Hepatocyte (in vitro differentiated cells): ENCODE measurements around the gene LRRC40. TPM values are rescaled to one million over a fixed set of nuclear protein-coding genes. Genes with fewer than 3 reads are reported as not detected.

Experiments
- DNase-seq: peaks from one replicate; pipeline ENCODE4 v3.0.0-alpha.2; 2016; ENCODE audit warnings: low spot score
- H2AFZ ChIP-seq: fragments of 200-600 bp; sonication (generic); 2 replicates; pipeline ENCODE4 v1.6.0; 2016; ENCODE audit warnings: antibody characterized with exemption, mild to moderate bottlenecking
- H3K27ac ChIP-seq: fragments of 200-600 bp; sonication (generic); 2 replicates; pipeline ENCODE4 v1.5.1; 2016; ENCODE audit warnings: mild to moderate bottlenecking
- H3K27me3 ChIP-seq: fragments of 200-600 bp; sonication (generic); 2 replicates; pipeline ENCODE4 v1.6.1; 2016
- H3K36me3 ChIP-seq: fragments of 200-600 bp; sonication (generic); replicated peaks from 2 replicates; pipeline ENCODE4 v1.5.1; 2016; ENCODE audit warnings: low read depth; ENCODE audit not compliant: insufficient read depth
- H3K4me1 ChIP-seq: fragments of 200-600 bp; sonication (generic); 2 replicates; pipeline ENCODE4 v1.5.1; 2016; ENCODE audit warnings: mild to moderate bottlenecking, moderate library complexity; ENCODE audit not compliant: insufficient read depth
- H3K4me2 ChIP-seq: fragments of 200-600 bp; sonication (generic); 2 replicates; pipeline ENCODE4 v1.6.0; 2016
- H3K4me3 ChIP-seq: fragments of 200-600 bp; sonication (generic); 2 replicates; pipeline ENCODE4 v1.5.1; 2016; ENCODE audit warnings: mild to moderate bottlenecking
- H3K79me2 ChIP-seq: fragments of 200-600 bp; sonication (generic); 2 replicates; pipeline ENCODE4 v1.6.0; 2017; ENCODE audit warnings: mild to moderate bottlenecking
- H3K9me2 ChIP-seq: fragments of 200-600 bp; sonication (generic); replicated peaks from 2 replicates; pipeline ENCODE4 v1.6.0; 2017; ENCODE audit warnings: mild to moderate bottlenecking; ENCODE audit not compliant: insufficient read depth
- H3K9me3 ChIP-seq: fragments of 200-600 bp; sonication (generic); 2 replicates; pipeline ENCODE4 v1.5.1; 2016; ENCODE audit warnings: low read depth, mild to moderate bottlenecking
- H4K20me1 ChIP-seq: fragments of 200-600 bp; sonication (generic); 2 replicates; pipeline ENCODE4 v1.6.0; 2016; ENCODE audit warnings: mild to moderate bottlenecking; ENCODE audit not compliant: insufficient read depth, poor library complexity, severe bottlenecking
- CTCF ChIP-seq: fragments of 200-600 bp; sonication (generic); IDR thresholded peaks from 2 replicates; pipeline ENCODE4 v1.5.1; 2016; ENCODE audit warnings: antibody characterized with exemption, mild to moderate bottlenecking; ENCODE audit not compliant: poor library complexity
- EZH2 ChIP-seq: fragments of 200-600 bp; sonication (generic); IDR thresholded peaks from 2 replicates; pipeline ENCODE4 v1.6.1; 2016; ENCODE audit warnings: antibody characterized with exemption, mild to moderate bottlenecking, borderline replicate concordance
- EZH2phosphoT487 ChIP-seq: fragments of 200-600 bp; sonication (generic); IDR thresholded peaks from one replicate; pipeline ENCODE4 v1.6.1; 2018; ENCODE audit warnings: antibody characterized with exemption, mild to moderate bottlenecking, low read depth, moderate library complexity; ENCODE audit not compliant: unreplicated experiment, severe bottlenecking
- WGBS: methylation state at CpG from one replicate; pipeline ENCODE4 v1.1.6; 2016; ENCODE audit warnings: low lambda C conversion rate; ENCODE audit errors: missing lambda C conversion rate; 5-methylcytosine and 5-hydroxymethylcytosine counted together
- polyA plus RNA-seq: library from polyadenylated mRNA; unstranded; fragments of >200 nt; fragmentation: Nextera tagmentation; extraction: Ambion mirVana; gene quantifications from 2 replicates; pipeline ENCODE4 v1.2.1, GENCODE V29; 2016
- total RNA-seq: library from RNA; depleted of rRNA; stranded (reverse); fragments of >200 nt; gene quantifications from 2 replicates; pipeline ENCODE4 v1.2.3, GENCODE V29; 2014

The LRRC40 gene
- total and polyA plus RNA-seq, 2 experiments from 2014 or later: 9.7 to 24.4 TPM

DNA sequence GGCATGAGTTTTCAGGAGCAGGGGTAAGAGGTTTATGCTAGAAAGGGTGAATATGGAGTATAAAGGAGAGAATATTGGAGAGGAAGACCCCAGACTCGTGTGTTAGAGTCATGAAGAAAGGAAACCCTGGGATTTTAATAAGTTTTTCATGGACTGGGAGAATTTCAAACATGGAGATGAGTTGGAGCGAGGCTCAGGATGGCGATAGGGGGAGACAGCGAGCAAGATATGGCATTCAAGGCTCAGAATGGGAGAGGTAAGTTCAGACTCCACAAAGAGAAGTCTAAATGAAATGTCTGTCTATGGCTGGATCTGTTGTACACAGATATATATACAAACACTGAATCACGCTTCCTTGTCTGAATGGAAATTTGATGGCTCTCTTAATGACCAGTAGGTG, 92.5 kb downstream of the LRRC40 start:
- Histone ChIP-seq H3K4me3 (no peak overlapping the region), H2AFZ (no peak overlapping the region), H4K20me1 (no peaks in the 10 kb centered on the region), H3K9me3 (no peaks in the 10 kb centered on the region), H3K36me3 (no peaks in the 10 kb centered on the region), H3K9me2 (no peaks in the 10 kb centered on the region), H3K27ac (no peak overlapping the region), H3K27me3 (no peaks in the 10 kb centered on the region), H3K79me2 (no peaks in the 10 kb centered on the region), H3K4me1 (no peaks in the 10 kb centered on the region), H3K4me2 (no peak overlapping the region)
- 76% methylated on average over 5 of the region's 5 CpGs for WGBS
- TF ChIP-seq CTCF: no peak
- TF ChIP-seq EZH2phosphoT487: no peak
- no peak for TF ChIP-seq EZH2
- no peak for DNase-seq

DNA sequence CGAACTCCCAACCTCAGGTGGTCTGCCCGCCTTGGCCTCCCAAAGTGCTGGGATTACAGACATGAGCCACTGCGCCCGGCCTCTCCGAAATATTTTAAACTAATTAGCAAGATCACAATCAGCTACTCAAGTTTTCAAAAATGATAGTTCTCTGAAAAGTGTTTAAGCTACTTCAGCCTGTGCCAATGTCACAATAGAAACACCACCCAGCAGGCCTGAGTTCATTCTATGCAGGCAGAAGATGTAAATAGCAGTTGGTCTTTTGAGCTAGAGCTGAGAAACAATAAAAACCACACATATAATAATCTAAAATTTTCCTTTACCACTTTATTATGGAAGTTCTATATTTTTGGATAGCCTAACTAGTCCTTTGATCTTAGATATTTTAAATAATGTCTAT, 96.1 kb downstream of the LRRC40 start:
- Histone ChIP-seq H3K4me2 (no peak overlapping the region), H3K79me2 (no peaks in the 10 kb centered on the region), H4K20me1 (no peaks in the 10 kb centered on the region), H3K27me3 (no peaks in the 10 kb centered on the region), H3K9me3 (peaks cover 2% of the 10 kb centered on the region), H3K27ac (no peak overlapping the region), H2AFZ (no peak overlapping the region), H3K36me3 (no peaks in the 10 kb centered on the region), H3K4me1 (no peaks in the 10 kb centered on the region), H3K9me2 (no peaks in the 10 kb centered on the region), H3K4me3 (no peak overlapping the region)
- TF ChIP-seq EZH2 (no peak), EZH2phosphoT487 (no peak), CTCF (no peak)
- no peak for DNase-seq
- WGBS: 91% methylated on average over 5 of the region's 5 CpGs

- no peak overlapping the region for H3K4me3 ChIP-seq
- no peaks in the 10 kb centered on the region for H4K20me1 ChIP-seq
- H3K4me2 ChIP-seq: no peak overlapping the region
- no peaks in the 10 kb centered on the region for H3K4me1 ChIP-seq
- H3K27me3 ChIP-seq: no peaks in the 10 kb centered on the region
- no peaks in the 10 kb centered on the region for H3K79me2 ChIP-seq
- peaks cover 2% of the 10 kb centered on the region for H3K9me3 ChIP-seq
- no peak overlapping the region for H3K27ac ChIP-seq
- no peak for TF ChIP-seq CTCF
- no peak for TF ChIP-seq EZH2phosphoT487
- no peak for TF ChIP-seq EZH2
- no peak overlapping the region for H2AFZ ChIP-seq
- WGBS: 90% methylated on average over 1 of the region's 1 CpG
- no peak for DNase-seq
- H3K9me2 ChIP-seq: no peaks in the 10 kb centered on the region
- no peaks in the 10 kb centered on the region for H3K36me3 ChIP-seq
Observed at GRCh38 chr1:70103770-70104169, 101.6 kb downstream of the LRRC40 start.

DNA sequence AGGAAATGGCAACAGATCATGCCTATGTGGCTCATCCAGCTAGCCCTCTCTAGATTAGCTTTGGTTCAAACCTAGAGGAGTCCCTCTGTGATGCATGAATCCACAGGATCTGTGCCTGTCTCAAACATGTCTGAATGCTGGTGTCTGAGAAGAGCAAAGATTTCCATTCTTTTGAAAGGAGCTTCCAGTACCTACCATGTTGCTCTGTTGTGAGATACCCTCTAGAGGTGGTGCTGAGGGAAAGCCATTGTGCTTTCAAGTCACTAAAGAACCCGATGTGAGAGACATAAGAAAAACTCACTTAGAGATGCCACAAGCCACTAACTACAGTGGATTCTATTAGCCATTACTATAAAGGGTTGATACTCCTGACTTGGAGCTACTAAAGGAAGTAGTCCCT, 103.6 kb downstream of the LRRC40 start:
- peaks cover 2% of the 10 kb centered on the region for H3K9me3 ChIP-seq
- H4K20me1 ChIP-seq: no peaks in the 10 kb centered on the region
- no peak overlapping the region for H3K4me3 ChIP-seq
- H3K4me1 ChIP-seq: no peaks in the 10 kb centered on the region
- H3K36me3 ChIP-seq: no peaks in the 10 kb centered on the region
- no peak overlapping the region for H3K27ac ChIP-seq
- no peaks in the 10 kb centered on the region for H3K9me2 ChIP-seq
- H2AFZ ChIP-seq: no peak overlapping the region
- H3K79me2 ChIP-seq: no peaks in the 10 kb centered on the region
- TF ChIP-seq CTCF: no peak
- TF ChIP-seq EZH2: no peak
- no peak for TF ChIP-seq EZH2phosphoT487
- no peak for DNase-seq
- H3K4me2 ChIP-seq: no peak overlapping the region
- H3K27me3 ChIP-seq: no peaks in the 10 kb centered on the region
- WGBS: 87% methylated on average over 1 of the region's 1 CpG
